HEK293 (cell line): ENCODE results near the gene ATP8A1.

Source experiments
- CTCF ChIA-PET: fragments of 350-600 bp; formaldehyde crosslinking; extraction: SDS; loops from one replicate; lab custom pipeline; 2021; ENCODE audit warnings: antibody characterized with exemption; lab: Yijun Ruan, JAX
- POLR2A ChIA-PET: fragments of 300-600 bp; formaldehyde crosslinking; extraction: SDS; loops from one replicate; lab custom pipeline; 2020; ENCODE audit warnings: antibody characterized with exemption, inconsistent platforms; lab: Yijun Ruan, JAX
- H3K27ac ChIP-seq: fragments of 200-500 bp; sonication (Bioruptor generic); 2 replicates; pipeline ENCODE4 v1.5.1; 2014; ENCODE audit warnings: low read depth, low read length, control low read depth, inconsistent platforms; ENCODE audit errors: extremely low read depth
- H3K36me3 ChIP-seq, 2 experiments: fragments of 200-500 bp in 1 of 2; sonication (Bioruptor generic) in 1 of 2; 1 replicate in 1 of 2; 2 replicates in 1 of 2; pipeline ENCODE4 v1.5.1; 2014 to 2017; ENCODE audit warnings: inconsistent platforms in 2 of 2, low read length in 2 of 2; ENCODE audit not compliant: control insufficient read depth in 2 of 2, insufficient read depth in 1 of 2
- H3K4me1 ChIP-seq: fragments of 200-500 bp; sonication (Bioruptor generic); 2 replicates; pipeline ENCODE4 v1.5.1; 2014; ENCODE audit warnings: mild to moderate bottlenecking, low read length, inconsistent platforms; ENCODE audit not compliant: control insufficient read depth, insufficient read depth
- H3K4me3 ChIP-seq: 2 replicates; pipeline ENCODE4 v1.5.1; 2011; ENCODE audit warnings: low read depth, mild to moderate bottlenecking, control low read depth, low read length, moderate library complexity
- H3K9me3 ChIP-seq: fragments of 200-500 bp; sonication (Bioruptor generic); 2 replicates; pipeline ENCODE4 v1.5.1; 2014; ENCODE audit warnings: low read depth, low read length, inconsistent platforms; ENCODE audit not compliant: control insufficient read depth, insufficient read depth
- CTCF ChIP-seq: fragments of 450-650 bp; formaldehyde crosslinking; IDR thresholded peaks from 2 replicates; pipeline ENCODE4 v1.5.1; 2016; ENCODE audit warnings: missing biosample characterization, missing genetic modification characterization
- FEZF1 ChIP-seq: fragments of 450-650 bp; formaldehyde crosslinking; IDR thresholded peaks from 2 replicates; pipeline ENCODE4 v1.5.1; 2016; ENCODE audit warnings: missing biosample characterization, missing genetic modification characterization
- PATZ1 ChIP-seq: fragments of 450-650 bp; formaldehyde crosslinking; IDR thresholded peaks from 2 replicates; pipeline ENCODE4 v1.5.1; 2016; ENCODE audit warnings: missing biosample characterization, missing genetic modification characterization
- PRDM1 ChIP-seq: fragments of 450-650 bp; formaldehyde crosslinking; IDR thresholded peaks from 2 replicates; pipeline ENCODE4; 2016; ENCODE audit warnings: missing biosample characterization, missing genetic modification characterization
- PRDM10 ChIP-seq: fragments of 450-650 bp; formaldehyde crosslinking; IDR thresholded peaks from 2 replicates; pipeline ENCODE4 v1.5.1; 2016; ENCODE audit warnings: missing biosample characterization, missing genetic modification characterization
- SCRT2 ChIP-seq: fragments of 450-650 bp; formaldehyde crosslinking; IDR thresholded peaks from 2 replicates; pipeline ENCODE4 v1.5.1; 2016; ENCODE audit warnings: missing biosample characterization, missing genetic modification characterization
- SP2 ChIP-seq: fragments of 450-650 bp; formaldehyde crosslinking; IDR thresholded peaks from 2 replicates; pipeline ENCODE4 v1.5.1; 2016; ENCODE audit warnings: missing biosample characterization, missing genetic modification characterization
- YY1 ChIP-seq: fragments of 450-650 bp; formaldehyde crosslinking; IDR thresholded peaks from 2 replicates; pipeline ENCODE4 v1.5.1; 2018; ENCODE audit warnings: missing biosample characterization, missing genetic modification characterization
- ZBTB17 ChIP-seq: fragments of 450-650 bp; formaldehyde crosslinking; IDR thresholded peaks from 2 replicates; pipeline ENCODE4 v1.5.1; 2016; ENCODE audit warnings: missing biosample characterization, missing genetic modification characterization
- ZBTB20 ChIP-seq: fragments of 450-650 bp; formaldehyde crosslinking; IDR thresholded peaks from 2 replicates; pipeline ENCODE4 v1.5.1; 2016; ENCODE audit warnings: missing biosample characterization, missing genetic modification characterization
- ZBTB26 ChIP-seq: fragments of 450-650 bp; formaldehyde crosslinking; optimal IDR thresholded peaks from 2 replicates; pipeline ENCODE3; 2016; ENCODE audit warnings: missing biosample characterization, mild to moderate bottlenecking, missing genetic modification characterization
- ZBTB7A ChIP-seq: fragments of 450-650 bp; formaldehyde crosslinking; IDR thresholded peaks from 2 replicates; pipeline ENCODE4 v1.5.1; 2016; ENCODE audit warnings: low read depth, missing biosample characterization, missing genetic modification characterization
- ZBTB8A ChIP-seq: fragments of 450-650 bp; formaldehyde crosslinking; IDR thresholded peaks from 2 replicates; pipeline ENCODE4 v1.5.1; 2016; ENCODE audit warnings: missing biosample characterization, missing genetic modification characterization
- ZEB2 ChIP-seq: fragments of 450-650 bp; formaldehyde crosslinking; IDR thresholded peaks from 2 replicates; pipeline ENCODE4 v1.5.1; 2016; ENCODE audit warnings: missing biosample characterization, missing genetic modification characterization
- ZFHX2 ChIP-seq: fragments of 450-650 bp; formaldehyde crosslinking; conservative IDR thresholded peaks from 2 replicates; pipeline ENCODE4 v1.5.1; 2016; ENCODE audit warnings: missing biosample characterization, missing genetic modification characterization
- ZIC2 ChIP-seq: fragments of 450-650 bp; formaldehyde crosslinking; IDR thresholded peaks from 2 replicates; pipeline ENCODE4 v1.5.1; 2016; ENCODE audit warnings: missing biosample characterization, missing genetic modification characterization
- ZNF16 ChIP-seq: fragments of 450-650 bp; formaldehyde crosslinking; IDR thresholded peaks from 2 replicates; pipeline ENCODE4 v1.5.1; 2016; ENCODE audit warnings: low read depth, missing biosample characterization, missing genetic modification characterization
- ZNF18 ChIP-seq: fragments of 450-650 bp; formaldehyde crosslinking; IDR thresholded peaks from 2 replicates; pipeline ENCODE4 v1.5.1; 2016; ENCODE audit warnings: missing biosample characterization, missing genetic modification characterization
- ZNF202 ChIP-seq: fragments of 450-650 bp; formaldehyde crosslinking; IDR thresholded peaks from 2 replicates; pipeline ENCODE4 v1.5.1; 2016; ENCODE audit warnings: missing biosample characterization, missing genetic modification characterization, borderline replicate concordance
- ZNF335 ChIP-seq: fragments of 450-650 bp; formaldehyde crosslinking; conservative IDR thresholded peaks from 2 replicates; pipeline ENCODE4 v1.5.1; 2016; ENCODE audit warnings: missing biosample characterization, missing genetic modification characterization
- ZNF514 ChIP-seq: fragments of 450-650 bp; formaldehyde crosslinking; IDR thresholded peaks from 2 replicates; pipeline ENCODE4 v1.5.1; 2016; ENCODE audit warnings: missing biosample characterization, missing genetic modification characterization
- ZNF555 ChIP-seq: fragments of 450-650 bp; formaldehyde crosslinking; conservative IDR thresholded peaks from 2 replicates; pipeline ENCODE4 v1.5.1; 2017; ENCODE audit warnings: missing biosample characterization, mild to moderate bottlenecking, missing genetic modification characterization, inconsistent platforms
- ZNF600 ChIP-seq: fragments of 450-650 bp; formaldehyde crosslinking; IDR thresholded peaks from 2 replicates; pipeline ENCODE4 v1.5.1; 2016; ENCODE audit warnings: missing biosample characterization, missing genetic modification characterization
- ZNF629 ChIP-seq: fragments of 450-650 bp; formaldehyde crosslinking; IDR thresholded peaks from 2 replicates; pipeline ENCODE4 v1.5.1; 2017; ENCODE audit warnings: missing biosample characterization, missing genetic modification characterization
- ZNF76 ChIP-seq: fragments of 450-650 bp; formaldehyde crosslinking; IDR thresholded peaks from 2 replicates; pipeline ENCODE4; 2016; ENCODE audit warnings: low read depth, missing biosample characterization, missing genetic modification characterization, borderline replicate concordance
- ZNF777 ChIP-seq: fragments of 450-650 bp; formaldehyde crosslinking; IDR thresholded peaks from 2 replicates; pipeline ENCODE4 v1.5.1; 2017; ENCODE audit warnings: missing biosample characterization, missing genetic modification characterization, borderline replicate concordance
- ZNF830 ChIP-seq: fragments of 450-650 bp; IDR thresholded peaks from 2 replicates; pipeline ENCODE4 v1.5.0; 2018; ENCODE audit warnings: missing biosample characterization, missing genetic modification characterization, low read depth, mild to moderate bottlenecking, moderate library complexity
- ZNF837 ChIP-seq: fragments of 450-650 bp; formaldehyde crosslinking; IDR thresholded peaks from 2 replicates; pipeline ENCODE4 v1.5.1; 2016; ENCODE audit warnings: missing biosample characterization, missing genetic modification characterization

ATP8A1 gene

GRCh38 chr4:42398171-42398870 is 258.6 kb downstream of the ATP8A1 start:
- no peak overlapping the region; the same call in 1 of the 2 replicates for H3K27ac ChIP-seq
- TF ChIP-seq PATZ1 (tag by site-specific recombination) (peak; percentile 40; the same call in 1 of the 2 replicates), ZNF202 (tag by site-specific recombination) (no peak), YY1 (tag by site-specific recombination) (no peak), PRDM1 (tag by site-specific recombination) (peak; percentile 60), ZBTB7A (tag by site-specific recombination) (no peak), ZNF629 (tag by site-specific recombination) (0 out of 2 replicates have a peak, but pooled peaks have one; percentile 14), ZNF335 (tag by site-specific recombination) (peak; percentile 93), ZFHX2 (tag by site-specific recombination) (peak; percentile 19; the same call in 1 of the 2 replicates), PRDM10 (peak; percentile 93), ZNF16 (tag by site-specific recombination) (no peak), ZBTB20 (tag by site-specific recombination) (peak; percentile 82), CTCF (peak; percentile 15; the same call in 1 of the 2 replicates), ZNF830 (no peak), ZEB2 (0 out of 2 replicates have a peak, but pooled peaks have one; percentile 4), FEZF1 (0 out of 2 replicates have a peak, but pooled peaks have one; percentile 12), ZNF76 (tag by site-specific recombination) (peak; percentile 73), SP2 (no peak), ZNF837 (no peak), ZNF777 (tag by site-specific recombination) (peak; percentile 39), ZBTB8A (tag by site-specific recombination) (peak; percentile 11), ZBTB26 (tag by site-specific recombination) (peak; percentile 83), ZIC2 (0 out of 2 replicates have a peak, but pooled peaks have one; percentile 1), SCRT2 (tag by site-specific recombination) (peak; percentile 77), ZNF555 (tag by site-specific recombination) (no peak), ZNF600 (peak; percentile 83), ZBTB17 (peak; percentile 70), ZNF18 (tag by site-specific recombination) (no peak), ZNF514 (no peak)
- TF ChIP-seq, all 188 proteins: peak for 18
- ChIA-PET CTCF (no interaction called here), POLR2A (no interaction called here)
- no peaks in the 10 kb centered on the region for H3K9me3 ChIP-seq
- H3K4me3 ChIP-seq: peak overlapping the region; percentile 48
- H3K36me3 ChIP-seq: no peaks in the 10 kb centered on the region
- H3K4me1 ChIP-seq: no peaks in the 10 kb centered on the region
